NCI-H2171 treated with DMSO at 0.1 percent for 48 hours (cell line): ENCODE measurements around the gene DNAH2.

Source experiments
- DNase-seq: peaks from one replicate; lab custom pipeline; 2025; lab: John Stamatoyannopoulos, UW

DNAH2 gene

GRCh38 chr17:7703584-7704479 is 13.7 kb upstream of the DNAH2 start:
- peak; percentile 55 for DNase-seq

- peak; percentile 65 for DNase-seq
Measured at GRCh38 chr17:7704601-7705268, 12.8 kb upstream of the DNAH2 start, which contains the start of gene EFNB3. Gene EFNB3, plus strand, starts transcription at chr17:7705202. Its CDS starts 397 bp downstream, at chr17:7705599.

GRCh38 chr17:7705269-7706255 is 12.0 kb upstream of the DNAH2 start:
- no peak for DNase-seq

GRCh38 chr17:7706631-7707354 is 10.8 kb upstream of the DNAH2 start:
- no peak for DNase-seq

- no peak for DNase-seq
Measured at GRCh38 chr17:7707446-7707845, 10.1 kb upstream of the DNAH2 start.

- DNase-seq, result no peak
Measured at GRCh38 chr17:7707858-7708750, 9.4 kb upstream of the DNAH2 start.

- DNase-seq, result no peak
Measured at GRCh38 chr17:7709031-7709430, 8.5 kb upstream of the DNAH2 start.

- DNase-seq, result no peak
Measured at GRCh38 chr17:7710301-7710700, 7.2 kb upstream of the DNAH2 start.

GRCh38 chr17:7711051-7711755 is 6.3 kb upstream of the DNAH2 start:
- no peak for DNase-seq

- DNase-seq, result peak; percentile 12
Measured at GRCh38 chr17:7712111-7712771, 5.3 kb upstream of the DNAH2 start.

- DNase-seq, result no peak
Measured at GRCh38 chr17:7713782-7714181, 3.8 kb upstream of the DNAH2 start.

GRCh38 chr17:7714721-7715594 is 2.6 kb upstream of the DNAH2 start:
- peak; percentile 16 for DNase-seq

- peak; percentile 52 for DNase-seq
Measured at GRCh38 chr17:7715936-7716886, 1.3 kb upstream of the DNAH2 start.

- DNase-seq, result peak; percentile 45
Measured at GRCh38 chr17:7717756-7718350, 309 bp downstream of the DNAH2 start.

- DNase-seq, result no peak
Measured at GRCh38 chr17:7719661-7720060, 2.1 kb downstream of the DNAH2 start.

- peak; percentile 90 for DNase-seq
Measured at GRCh38 chr17:7720125-7720524, 2.6 kb downstream of the DNAH2 start.
